Measurements from ENCODE around the gene FGGY.

DNA sequence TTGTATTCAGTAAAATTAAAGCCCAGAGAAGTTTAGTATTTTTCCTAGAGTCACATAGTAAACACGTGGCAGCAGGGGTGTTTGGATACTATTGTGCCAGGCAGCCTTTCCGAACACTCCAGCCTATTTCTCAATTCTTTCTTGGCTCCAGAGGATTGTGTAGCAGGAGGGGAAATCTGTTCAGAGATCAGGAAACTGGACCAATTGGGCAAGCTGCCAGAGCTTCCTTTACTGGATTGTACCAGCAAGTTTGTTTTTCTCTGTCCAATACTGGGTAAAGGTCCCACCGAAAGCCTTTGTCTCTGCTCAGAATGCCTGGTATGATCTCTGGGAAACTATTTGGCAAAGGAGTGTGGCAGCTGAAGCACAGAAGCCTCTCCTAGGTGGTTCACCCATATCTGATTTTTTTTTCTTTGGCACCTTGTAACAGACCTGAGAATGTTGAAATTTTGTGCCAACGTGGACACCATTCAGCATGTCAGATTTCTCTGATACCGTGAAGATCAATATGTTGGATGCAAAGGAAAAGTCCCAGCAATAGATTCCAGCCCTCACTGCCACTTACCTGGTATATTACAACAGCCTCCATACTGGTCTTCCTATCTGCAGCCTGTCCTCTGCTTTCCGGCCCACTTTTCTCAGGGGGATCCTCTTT is 126.2 kb downstream of the FGGY start:
- no peak for TF ChIP-seq EZH2 (IDR thresholded peaks at IDR 0.05)
- TF ChIP-seq, protein P1, sequence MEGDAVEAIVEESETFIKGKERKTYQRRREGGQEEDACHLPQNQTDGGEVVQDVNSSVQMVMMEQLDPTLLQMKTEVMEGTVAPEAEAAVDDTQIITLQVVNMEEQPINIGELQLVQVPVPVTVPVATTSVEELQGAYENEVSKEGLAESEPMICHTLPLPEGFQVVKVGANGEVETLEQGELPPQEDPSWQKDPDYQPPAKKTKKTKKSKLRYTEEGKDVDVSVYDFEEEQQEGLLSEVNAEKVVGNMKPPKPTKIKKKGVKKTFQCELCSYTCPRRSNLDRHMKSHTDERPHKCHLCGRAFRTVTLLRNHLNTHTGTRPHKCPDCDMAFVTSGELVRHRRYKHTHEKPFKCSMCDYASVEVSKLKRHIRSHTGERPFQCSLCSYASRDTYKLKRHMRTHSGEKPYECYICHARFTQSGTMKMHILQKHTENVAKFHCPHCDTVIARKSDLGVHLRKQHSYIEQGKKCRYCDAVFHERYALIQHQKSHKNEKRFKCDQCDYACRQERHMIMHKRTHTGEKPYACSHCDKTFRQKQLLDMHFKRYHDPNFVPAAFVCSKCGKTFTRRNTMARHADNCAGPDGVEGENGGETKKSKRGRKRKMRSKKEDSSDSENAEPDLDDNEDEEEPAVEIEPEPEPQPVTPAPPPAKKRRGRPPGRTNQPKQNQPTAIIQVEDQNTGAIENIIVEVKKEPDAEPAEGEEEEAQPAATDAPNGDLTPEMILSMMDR (IDR thresholded peaks at IDR 0.05), result no peak

Data from neural progenitor cell (in vitro differentiated cells).